Measurements from ENCODE around the gene C10orf95. TPM values are rescaled to one million over a fixed set of nuclear protein-coding genes. Genes with fewer than 3 reads are reported as not detected.

Gene C10orf95
- total and polyA plus RNA-seq, 2 of the 13 experiments (the other 11 are each of a cell fraction or from before 2014, with no cell fraction given): 0.05 to 0.07 TPM

DNA sequence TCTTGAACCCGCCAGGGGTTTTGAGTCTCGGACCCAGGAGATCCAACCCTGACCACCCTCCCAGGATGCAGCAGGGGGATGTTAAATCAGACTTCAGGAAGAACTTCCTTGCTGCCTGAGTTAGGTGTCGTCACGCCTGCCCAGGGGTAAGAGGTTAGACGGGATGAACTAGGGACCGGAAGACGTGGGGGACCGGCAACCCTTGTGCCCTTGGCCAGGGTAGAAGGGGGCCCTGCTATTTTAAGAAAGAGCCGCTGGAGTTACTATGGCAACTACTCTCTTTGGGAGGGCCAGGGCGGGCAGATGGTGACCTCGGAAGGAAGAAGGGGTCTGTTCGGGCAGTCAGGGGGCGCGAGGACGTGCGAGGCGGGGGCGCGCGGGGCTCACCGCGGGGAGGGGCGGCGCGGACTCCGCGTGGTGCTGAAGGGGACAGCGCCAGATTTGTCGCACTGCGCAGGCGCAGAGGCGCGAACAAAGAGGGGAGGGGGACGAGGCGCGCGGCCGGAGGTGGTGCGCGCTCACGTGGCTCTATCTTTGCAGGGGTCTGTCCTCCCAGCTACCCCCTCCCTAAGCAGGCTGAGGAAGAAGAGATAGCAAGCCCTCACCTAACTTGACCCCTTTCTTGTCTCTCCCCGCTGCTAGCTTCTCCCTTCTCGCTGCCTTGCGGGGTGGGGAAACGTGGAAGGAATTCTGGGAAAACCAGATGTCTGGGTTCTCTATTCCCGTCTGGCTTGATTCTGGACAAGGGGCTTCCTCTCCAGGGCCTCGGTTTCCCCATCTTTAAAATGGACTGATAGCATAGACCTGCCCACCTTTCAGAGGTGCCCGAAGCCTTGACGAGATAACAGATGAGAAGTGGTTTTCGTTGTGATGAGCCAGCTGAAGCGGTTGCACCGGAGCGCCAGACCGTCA, 31.8 kb downstream of the C10orf95 start (continued):
- TF ChIP-seq, protein P1, sequence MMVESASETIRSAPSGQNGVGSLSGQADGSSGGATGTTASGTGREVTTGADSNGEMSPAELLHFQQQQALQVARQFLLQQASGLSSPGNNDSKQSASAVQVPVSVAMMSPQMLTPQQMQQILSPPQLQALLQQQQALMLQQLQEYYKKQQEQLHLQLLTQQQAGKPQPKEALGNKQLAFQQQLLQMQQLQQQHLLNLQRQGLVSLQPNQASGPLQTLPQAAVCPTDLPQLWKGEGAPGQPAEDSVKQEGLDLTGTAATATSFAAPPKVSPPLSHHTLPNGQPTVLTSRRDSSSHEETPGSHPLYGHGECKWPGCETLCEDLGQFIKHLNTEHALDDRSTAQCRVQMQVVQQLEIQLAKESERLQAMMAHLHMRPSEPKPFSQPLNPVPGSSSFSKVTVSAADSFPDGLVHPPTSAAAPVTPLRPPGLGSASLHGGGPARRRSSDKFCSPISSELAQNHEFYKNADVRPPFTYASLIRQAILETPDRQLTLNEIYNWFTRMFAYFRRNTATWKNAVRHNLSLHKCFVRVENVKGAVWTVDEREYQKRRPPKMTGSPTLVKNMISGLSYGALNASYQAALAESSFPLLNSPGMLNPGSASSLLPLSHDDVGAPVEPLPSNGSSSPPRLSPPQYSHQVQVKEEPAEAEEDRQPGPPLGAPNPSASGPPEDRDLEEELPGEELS (CRISPR knock-in tag; IDR thresholded peaks at IDR 0.05): peak; percentile 32; the same call in 1 of the 2 replicates
- TF ChIP-seq HNF4A (CRISPR knock-in tag; IDR thresholded peaks at IDR 0.05): no peak; the same call in 1 of the 2 replicates
- no peak for TF ChIP-seq FOSL1 (CRISPR knock-in tag; IDR thresholded peaks at IDR 0.05; ENCODE audit: borderline replicate concordance)
- TF ChIP-seq FOXO1 (CRISPR knock-in tag; IDR thresholded peaks at IDR 0.05): no peak
- no peak; the same call in 1 of the 2 replicates for TF ChIP-seq ZNF891 (CRISPR knock-in tag; IDR thresholded peaks at IDR 0.05)
- peak; percentile 34 for TF ChIP-seq TEAD3 (CRISPR knock-in tag; optimal IDR thresholded peaks at IDR 0.05; ENCODE audit: borderline replicate concordance)
- TF ChIP-seq, protein P2, sequence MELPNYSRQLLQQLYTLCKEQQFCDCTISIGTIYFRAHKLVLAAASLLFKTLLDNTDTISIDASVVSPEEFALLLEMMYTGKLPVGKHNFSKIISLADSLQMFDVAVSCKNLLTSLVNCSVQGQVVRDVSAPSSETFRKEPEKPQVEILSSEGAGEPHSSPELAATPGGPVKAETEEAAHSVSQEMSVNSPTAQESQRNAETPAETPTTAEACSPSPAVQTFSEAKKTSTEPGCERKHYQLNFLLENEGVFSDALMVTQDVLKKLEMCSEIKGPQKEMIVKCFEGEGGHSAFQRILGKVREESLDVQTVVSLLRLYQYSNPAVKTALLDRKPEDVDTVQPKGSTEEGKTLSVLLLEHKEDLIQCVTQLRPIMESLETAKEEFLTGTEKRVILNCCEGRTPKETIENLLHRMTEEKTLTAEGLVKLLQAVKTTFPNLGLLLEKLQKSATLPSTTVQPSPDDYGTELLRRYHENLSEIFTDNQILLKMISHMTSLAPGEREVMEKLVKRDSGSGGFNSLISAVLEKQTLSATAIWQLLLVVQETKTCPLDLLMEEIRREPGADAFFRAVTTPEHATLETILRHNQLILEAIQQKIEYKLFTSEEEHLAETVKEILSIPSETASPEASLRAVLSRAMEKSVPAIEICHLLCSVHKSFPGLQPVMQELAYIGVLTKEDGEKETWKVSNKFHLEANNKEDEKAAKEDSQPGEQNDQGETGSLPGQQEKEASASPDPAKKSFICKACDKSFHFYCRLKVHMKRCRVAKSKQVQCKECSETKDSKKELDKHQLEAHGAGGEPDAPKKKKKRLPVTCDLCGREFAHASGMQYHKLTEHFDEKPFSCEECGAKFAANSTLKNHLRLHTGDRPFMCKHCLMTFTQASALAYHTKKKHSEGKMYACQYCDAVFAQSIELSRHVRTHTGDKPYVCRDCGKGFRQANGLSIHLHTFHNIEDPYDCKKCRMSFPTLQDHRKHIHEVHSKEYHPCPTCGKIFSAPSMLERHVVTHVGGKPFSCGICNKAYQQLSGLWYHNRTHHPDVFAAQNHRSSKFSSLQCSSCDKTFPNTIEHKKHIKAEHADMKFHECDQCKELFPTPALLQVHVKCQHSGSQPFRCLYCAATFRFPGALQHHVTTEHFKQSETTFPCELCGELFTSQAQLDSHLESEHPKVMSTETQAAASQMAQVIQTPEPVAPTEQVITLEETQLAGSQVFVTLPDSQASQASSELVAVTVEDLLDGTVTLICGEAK (IDR thresholded peaks at IDR 0.05): no peak
- TF ChIP-seq, protein P2 (CRISPR knock-in tag; IDR thresholded peaks at IDR 0.05): no peak
- peak; percentile 94 for TF ChIP-seq MIER2 (CRISPR knock-in tag; IDR thresholded peaks at IDR 0.05)
- TF ChIP-seq ADNP (CRISPR knock-in tag; IDR thresholded peaks at IDR 0.05): no peak
- peak; percentile 82 for TF ChIP-seq NKX3-1 (CRISPR knock-in tag; IDR thresholded peaks at IDR 0.05)
- no peak for TF ChIP-seq PHF21A (CRISPR knock-in tag; IDR thresholded peaks at IDR 0.05)
- no peak for TF ChIP-seq MTF2 (CRISPR knock-in tag; IDR thresholded peaks at IDR 0.05; ENCODE audit: borderline replicate concordance)
- TF ChIP-seq, protein P3, sequence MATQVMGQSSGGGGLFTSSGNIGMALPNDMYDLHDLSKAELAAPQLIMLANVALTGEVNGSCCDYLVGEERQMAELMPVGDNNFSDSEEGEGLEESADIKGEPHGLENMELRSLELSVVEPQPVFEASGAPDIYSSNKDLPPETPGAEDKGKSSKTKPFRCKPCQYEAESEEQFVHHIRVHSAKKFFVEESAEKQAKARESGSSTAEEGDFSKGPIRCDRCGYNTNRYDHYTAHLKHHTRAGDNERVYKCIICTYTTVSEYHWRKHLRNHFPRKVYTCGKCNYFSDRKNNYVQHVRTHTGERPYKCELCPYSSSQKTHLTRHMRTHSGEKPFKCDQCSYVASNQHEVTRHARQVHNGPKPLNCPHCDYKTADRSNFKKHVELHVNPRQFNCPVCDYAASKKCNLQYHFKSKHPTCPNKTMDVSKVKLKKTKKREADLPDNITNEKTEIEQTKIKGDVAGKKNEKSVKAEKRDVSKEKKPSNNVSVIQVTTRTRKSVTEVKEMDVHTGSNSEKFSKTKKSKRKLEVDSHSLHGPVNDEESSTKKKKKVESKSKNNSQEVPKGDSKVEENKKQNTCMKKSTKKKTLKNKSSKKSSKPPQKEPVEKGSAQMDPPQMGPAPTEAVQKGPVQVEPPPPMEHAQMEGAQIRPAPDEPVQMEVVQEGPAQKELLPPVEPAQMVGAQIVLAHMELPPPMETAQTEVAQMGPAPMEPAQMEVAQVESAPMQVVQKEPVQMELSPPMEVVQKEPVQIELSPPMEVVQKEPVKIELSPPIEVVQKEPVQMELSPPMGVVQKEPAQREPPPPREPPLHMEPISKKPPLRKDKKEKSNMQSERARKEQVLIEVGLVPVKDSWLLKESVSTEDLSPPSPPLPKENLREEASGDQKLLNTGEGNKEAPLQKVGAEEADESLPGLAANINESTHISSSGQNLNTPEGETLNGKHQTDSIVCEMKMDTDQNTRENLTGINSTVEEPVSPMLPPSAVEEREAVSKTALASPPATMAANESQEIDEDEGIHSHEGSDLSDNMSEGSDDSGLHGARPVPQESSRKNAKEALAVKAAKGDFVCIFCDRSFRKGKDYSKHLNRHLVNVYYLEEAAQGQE (IDR thresholded peaks at IDR 0.05; ENCODE audit: borderline replicate concordance in 1 of 2, low read depth in 1 of 2, low read length in 2 of 2): peak in 1 of 2 experiments; percentile 97; a peak in 2 of 4 replicates
- no peak for TF ChIP-seq PLRG1 (conservative IDR thresholded peaks at IDR 0.05)
